Femur (tissue), 1 donor: ENCODE data around the gene DTNA.
A peak's percentile ranks its signal among the peaks of the same experiment; 100 is the strongest.
"Not testable (repeated sequence)": the region's sequence is repeated elsewhere in the genome, so short reads cannot be mapped to it uniquely, and the experiment has no call there.

ENCODE experiments used
- DNase-seq: peaks from one replicate; pipeline ENCODE4 v3.0.0-alpha.2; 2017

The DTNA gene

GRCh38 chr18:34911661-34912384, 201.7 kb downstream of the DTNA start:
- peak; percentile 46 for DNase-seq

GRCh38 chr18:34913837-34914661, 204.0 kb downstream of the DTNA start:
- peak; percentile 23 for DNase-seq

GRCh38 chr18:34915046-34915445, 204.9 kb downstream of the DTNA start:
- no peak for DNase-seq

- not testable (repeated sequence) for DNase-seq
Observed at GRCh38 chr18:34916539-34916938, 206.4 kb downstream of the DTNA start.

- DNase-seq: no peak
Observed at GRCh38 chr18:34918856-34919255, 208.8 kb downstream of the DTNA start.

- no peak for DNase-seq
Observed at GRCh38 chr18:34921226-34921625, 211.1 kb downstream of the DTNA start.

- DNase-seq: no peak
Observed at GRCh38 chr18:34921811-34922385, 211.8 kb downstream of the DTNA start.

- DNase-seq: not testable (repeated sequence)
Observed at GRCh38 chr18:34922594-34922993, 212.5 kb downstream of the DTNA start.

- no peak for DNase-seq
Observed at GRCh38 chr18:34923911-34924310, 213.8 kb downstream of the DTNA start.

- no peak for DNase-seq
Observed at GRCh38 chr18:34926683-34927082, 216.6 kb downstream of the DTNA start.

GRCh38 chr18:34928088-34928753, 218.1 kb downstream of the DTNA start:
- DNase-seq: no peak

GRCh38 chr18:34928754-34929335, 218.7 kb downstream of the DTNA start:
- no peak for DNase-seq

GRCh38 chr18:34929336-34929780, 219.3 kb downstream of the DTNA start:
- DNase-seq: no peak

- no peak for DNase-seq
Observed at GRCh38 chr18:34932363-34932762, 222.3 kb downstream of the DTNA start.

GRCh38 chr18:34932792-34933466, 222.8 kb downstream of the DTNA start:
- DNase-seq: no peak

- DNase-seq: no peak
Observed at GRCh38 chr18:34933909-34934661, 224.0 kb downstream of the DTNA start.

- no peak for DNase-seq
Observed at GRCh38 chr18:34936772-34937171, 226.7 kb downstream of the DTNA start.

GRCh38 chr18:34938090-34938489, 228.0 kb downstream of the DTNA start:
- no peak for DNase-seq
